ENCODE results near the gene ZBTB17. TPM values are rescaled to one million over a fixed set of nuclear protein-coding genes. Genes with fewer than 3 reads are reported as not detected.

ZBTB17 gene
- total and polyA plus RNA-seq, 9 of the 15 experiments (the other 6 are each of a cell fraction or from before 2014, with no cell fraction given), result 1.1 to 53.4 (median 29.6) TPM

GRCh38 chr1:16014509-16015482 lies 38.9 kb upstream of the ZBTB17 start (continued):
- TF ChIP-seq FOSL1 (tag; conservative IDR thresholded peaks at IDR 0.05), result no peak
- TF ChIP-seq, protein P1, sequence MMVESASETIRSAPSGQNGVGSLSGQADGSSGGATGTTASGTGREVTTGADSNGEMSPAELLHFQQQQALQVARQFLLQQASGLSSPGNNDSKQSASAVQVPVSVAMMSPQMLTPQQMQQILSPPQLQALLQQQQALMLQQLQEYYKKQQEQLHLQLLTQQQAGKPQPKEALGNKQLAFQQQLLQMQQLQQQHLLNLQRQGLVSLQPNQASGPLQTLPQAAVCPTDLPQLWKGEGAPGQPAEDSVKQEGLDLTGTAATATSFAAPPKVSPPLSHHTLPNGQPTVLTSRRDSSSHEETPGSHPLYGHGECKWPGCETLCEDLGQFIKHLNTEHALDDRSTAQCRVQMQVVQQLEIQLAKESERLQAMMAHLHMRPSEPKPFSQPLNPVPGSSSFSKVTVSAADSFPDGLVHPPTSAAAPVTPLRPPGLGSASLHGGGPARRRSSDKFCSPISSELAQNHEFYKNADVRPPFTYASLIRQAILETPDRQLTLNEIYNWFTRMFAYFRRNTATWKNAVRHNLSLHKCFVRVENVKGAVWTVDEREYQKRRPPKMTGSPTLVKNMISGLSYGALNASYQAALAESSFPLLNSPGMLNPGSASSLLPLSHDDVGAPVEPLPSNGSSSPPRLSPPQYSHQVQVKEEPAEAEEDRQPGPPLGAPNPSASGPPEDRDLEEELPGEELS (CRISPR knock-in tag; IDR thresholded peaks at IDR 0.05; ENCODE audit: borderline replicate concordance), result no peak
- TF ChIP-seq CREB3 (tag; conservative IDR thresholded peaks at IDR 0.05; ENCODE audit: low read depth), result no peak
- TF ChIP-seq ZNF592 (IDR thresholded peaks at IDR 0.05), result peak; percentile 95
- peak; percentile 12; the same call in 1 of the 2 replicates for TF ChIP-seq BHLHE40 (IDR thresholded peaks at IDR 0.05; ENCODE audit: low read length)
- TF ChIP-seq TEAD1 (CRISPR knock-in tag; IDR thresholded peaks at IDR 0.05), result no peak; a peak in 1 of 4 replicates
- TF ChIP-seq ZFPM2 (CRISPR knock-in tag; IDR thresholded peaks at IDR 0.05), result no peak
- TF ChIP-seq ZNF561 (CRISPR knock-in tag; conservative IDR thresholded peaks at IDR 0.05), result no peak
- no peak; the same call in 1 of the 2 replicates for TF ChIP-seq NFRKB (IDR thresholded peaks at IDR 0.05; ENCODE audit: low read depth)
- TF ChIP-seq MTA2 (IDR thresholded peaks at IDR 0.05; ENCODE audit: low read depth), result no peak
- TF ChIP-seq SAP30 (IDR thresholded peaks at IDR 0.05; ENCODE audit: borderline replicate concordance, insufficient read depth, low read depth, low read length, poor library complexity, severe bottlenecking), result no peak
- no peak for TF ChIP-seq ESRRB (CRISPR knock-in tag; IDR thresholded peaks at IDR 0.05; ENCODE audit: borderline replicate concordance)
- no peak for TF ChIP-seq TAF1 (IDR thresholded peaks at IDR 0.05; ENCODE audit: control insufficient read depth, extremely low read depth, insufficient read depth, low read length, severe bottlenecking)
- peak; percentile 62; the same call in 1 of the 2 replicates for TF ChIP-seq MYNN (IDR thresholded peaks at IDR 0.05)
- TF ChIP-seq MYNN (CRISPR knock-in tag; IDR thresholded peaks at IDR 0.05), result no peak
- TF ChIP-seq TOE1 (IDR thresholded peaks at IDR 0.05; ENCODE audit: borderline replicate concordance), result no peak
- no peak for TF ChIP-seq TOE1 (CRISPR knock-in tag; IDR thresholded peaks at IDR 0.05; ENCODE audit: borderline replicate concordance, low read depth)
- TF ChIP-seq CBX5 (IDR thresholded peaks at IDR 0.05; ENCODE audit: borderline replicate concordance, low read depth), result no peak

Data from K562 (cell line).